IMR-90 (cell line): ENCODE data around the gene DOCK1. TPM values are rescaled to one million over a fixed set of nuclear protein-coding genes. Genes with fewer than 3 reads are reported as not detected.

Experiments
- ATAC-seq: fragments of 200-7000 bp; cut with Tn5 transposase; 2 replicates; pipeline ENCODE4 v1.9.1; 2020; ENCODE audit warnings: low read depth, mild to moderate bottlenecking, moderate library complexity
- BruUV-seq: library from RNA; stranded (reverse); fragments of 400-500 nt; replicated peaks from 2 replicates; lab custom pipeline; 2021; lab: Mats Ljungman, UMichigan
- CTCF ChIA-PET: fragments of 300-600 bp; formaldehyde crosslinking; extraction: SDS; loops from one replicate; lab custom pipeline; 2021; ENCODE audit warnings: antibody characterized with exemption; lab: Yijun Ruan, JAX
- POLR2A ChIA-PET: fragments of 300-600 bp; sonication (Branson Sonifier 250); formaldehyde crosslinking; loops from one replicate; lab custom pipeline; 2022; ENCODE audit warnings: antibody characterized with exemption; ENCODE audit not compliant: unreplicated experiment; lab: Charles Lee
- DNase-seq: peaks from one replicate; pipeline ENCODE4 v3.0.0; 2013
- H2AFZ ChIP-seq: replicated peaks from 2 replicates; pipeline ENCODE3; 2013; ENCODE audit warnings: low read length, mild to moderate bottlenecking; ENCODE audit not compliant: poor library complexity
- H2AK5ac ChIP-seq: 2 replicates; pipeline ENCODE4 v1.6.1; 2013; ENCODE audit warnings: low read depth, low read length, inconsistent platforms
- H2AK9ac ChIP-seq: replicated peaks from 2 replicates; pipeline ENCODE3; 2013; ENCODE audit warnings: mild to moderate bottlenecking, low read depth, low read length, moderate library complexity; ENCODE audit not compliant: poor library complexity
- H2BK120ac ChIP-seq: 2 replicates; pipeline ENCODE4 v1.6.1; 2013; ENCODE audit warnings: low read depth, low read length, inconsistent platforms
- H2BK15ac ChIP-seq: 3 replicates; pipeline ENCODE4 v1.6.1; 2013; ENCODE audit warnings: low read depth, low read length, inconsistent platforms
- H2BK20ac ChIP-seq: 2 replicates; pipeline ENCODE4 v1.6.1; 2013; ENCODE audit warnings: low read depth, mild to moderate bottlenecking, inconsistent platforms, low read length, moderate library complexity
- H2BK5ac ChIP-seq: 2 replicates; pipeline ENCODE4 v1.6.1; 2013; ENCODE audit warnings: mild to moderate bottlenecking, low read depth, low read length, inconsistent platforms; ENCODE audit not compliant: poor library complexity, severe bottlenecking
- H3K14ac ChIP-seq: replicated peaks from 2 replicates; pipeline ENCODE4 v1.6.1; 2013; ENCODE audit warnings: low read depth, low read length, inconsistent platforms
- H3K18ac ChIP-seq: 2 replicates; pipeline ENCODE4 v1.6.1; 2013; ENCODE audit warnings: low read depth, low read length, control low read depth
- H3K23ac ChIP-seq: 2 replicates; pipeline ENCODE4 v1.6.1; 2013; ENCODE audit warnings: low read depth, low read length, inconsistent platforms
- H3K27ac ChIP-seq: 2 replicates; pipeline ENCODE4 v1.5.1; 2013; ENCODE audit warnings: mild to moderate bottlenecking, control low read depth, low read length; ENCODE audit not compliant: insufficient read depth
- H3K27me3 ChIP-seq: 2 replicates; pipeline ENCODE4 v1.6.1; 2013; ENCODE audit warnings: low read length; ENCODE audit not compliant: control insufficient read depth, insufficient read depth
- H3K36me3 ChIP-seq: 2 replicates; pipeline ENCODE4 v1.6.1; 2013; ENCODE audit warnings: low read length, mixed read lengths; ENCODE audit not compliant: control insufficient read depth, insufficient read depth
- H3K4ac ChIP-seq: 2 replicates; pipeline ENCODE4 v1.6.1; 2013; ENCODE audit warnings: low read depth, low read length, inconsistent platforms
- H3K4me1 ChIP-seq: 2 replicates; pipeline ENCODE4 v1.6.1; 2013; ENCODE audit warnings: low read length, mixed read lengths; ENCODE audit not compliant: control insufficient read depth, insufficient read depth
- H3K4me2 ChIP-seq: 2 replicates; pipeline ENCODE4 v1.6.1; 2013; ENCODE audit warnings: low read depth, mild to moderate bottlenecking, control low read depth, low read length, moderate library complexity
- H3K4me3 ChIP-seq: 2 replicates; pipeline ENCODE4 v1.5.1; 2013; ENCODE audit warnings: low read depth, mild to moderate bottlenecking, control low read depth, low read length, moderate library complexity; ENCODE audit not compliant: insufficient read depth
- H3K56ac ChIP-seq: 2 replicates; pipeline ENCODE4 v1.6.1; 2013; ENCODE audit warnings: low read length, inconsistent platforms; ENCODE audit not compliant: insufficient read depth; ENCODE audit errors: extremely low read depth
- H3K79me1 ChIP-seq, 2 experiments: 2 replicates each; pipeline ENCODE4 v1.6.1; 2013; ENCODE audit warnings: low read length in 2 of 2, inconsistent platforms in 1 of 2, low read depth in 1 of 2
- H3K9ac ChIP-seq: 2 replicates; pipeline ENCODE4 v1.6.1; 2013; ENCODE audit warnings: low read depth, low read length, control low read depth
- H3K9me1 ChIP-seq: 2 replicates; pipeline ENCODE4 v1.6.1; 2013; ENCODE audit warnings: low read length, inconsistent platforms; ENCODE audit not compliant: insufficient read depth
- H3K9me3 ChIP-seq: 2 replicates; pipeline ENCODE4 v1.6.1; 2013; ENCODE audit warnings: low read length; ENCODE audit not compliant: control insufficient read depth, insufficient read depth
- H4K20me1 ChIP-seq: 2 replicates; pipeline ENCODE4 v1.6.1; 2013; ENCODE audit warnings: low read length, inconsistent platforms; ENCODE audit not compliant: insufficient read depth
- H4K5ac ChIP-seq: 2 replicates; pipeline ENCODE4 v1.6.1; 2013; ENCODE audit warnings: mild to moderate bottlenecking, low read depth, low read length, control low read depth
- H4K8ac ChIP-seq, 2 experiments: 2 replicates each; pipeline ENCODE4 v1.6.1; 2013; ENCODE audit warnings: low read depth in 2 of 2, low read length in 2 of 2, control low read depth in 1 of 2, inconsistent platforms in 1 of 2
- H4K91ac ChIP-seq: 2 replicates; pipeline ENCODE4 v1.6.1; 2013; ENCODE audit warnings: low read depth, low read length, inconsistent platforms; ENCODE audit not compliant: insufficient read depth
- BHLHE40 ChIP-seq: fragments of 150-350 bp; IDR thresholded peaks from 2 replicates; pipeline ENCODE4 v1.6.1; 2016; ENCODE audit warnings: mild to moderate bottlenecking, low read depth, low read length
- CEBPB ChIP-seq: IDR thresholded peaks from 2 replicates; pipeline ENCODE4 v1.6.1; 2012; ENCODE audit warnings: low read depth, low read length, improper control_type of control experiment
- CHD1 ChIP-seq: IDR thresholded peaks from 2 replicates; pipeline ENCODE4 v1.6.1; 2012; ENCODE audit warnings: low read depth, low read length, improper control_type of control experiment
- CTCF ChIP-seq: conservative IDR thresholded peaks from 2 replicates; pipeline ENCODE4 v1.5.1; 2012; ENCODE audit warnings: mild to moderate bottlenecking, low read depth, low read length, improper control_type of control experiment
- ELK1 ChIP-seq: fragments of 150-350 bp; IDR thresholded peaks from 2 replicates; pipeline ENCODE4 v1.6.1; 2016; ENCODE audit warnings: low read depth, mild to moderate bottlenecking, low read length, moderate library complexity, borderline replicate concordance
- FOS ChIP-seq: fragments of 150-350 bp; IDR thresholded peaks from 2 replicates; pipeline ENCODE4 v1.6.1; 2016; ENCODE audit warnings: low read depth, low read length
- MAFK ChIP-seq: IDR thresholded peaks from 2 replicates; pipeline ENCODE4 v1.6.1; 2012; ENCODE audit warnings: low read depth, low read length, improper control_type of control experiment
- MAZ ChIP-seq: IDR thresholded peaks from 2 replicates; pipeline ENCODE4 v1.6.1; 2012; ENCODE audit warnings: low read depth, mild to moderate bottlenecking, low read length, improper control_type of control experiment, moderate library complexity, borderline replicate concordance
- MXI1 ChIP-seq: IDR thresholded peaks from 2 replicates; pipeline ENCODE4 v1.6.1; 2012; ENCODE audit warnings: low read depth, mild to moderate bottlenecking, low read length, moderate library complexity, borderline replicate concordance
- NFE2L2 ChIP-seq: fragments of 150-350 bp; IDR thresholded peaks from 2 replicates; pipeline ENCODE4 v1.6.1; 2016; ENCODE audit warnings: low read depth, mild to moderate bottlenecking, low read length
- POLR2A ChIP-seq: IDR thresholded peaks from 2 replicates; pipeline ENCODE4 v1.6.1; 2012; ENCODE audit warnings: mild to moderate bottlenecking, low read depth, low read length
- RAD21 ChIP-seq: IDR thresholded peaks from 2 replicates; pipeline ENCODE4 v1.6.1; 2012; ENCODE audit warnings: low read length, improper control_type of control experiment
- RCOR1 ChIP-seq: IDR thresholded peaks from 2 replicates; pipeline ENCODE4 v1.6.1; 2012; ENCODE audit warnings: mild to moderate bottlenecking, low read length, improper control_type of control experiment; ENCODE audit not compliant: insufficient replicate concordance
- RFX5 ChIP-seq: IDR thresholded peaks from 2 replicates; pipeline ENCODE4 v1.8.0; 2012; ENCODE audit warnings: low read depth, mild to moderate bottlenecking, low read length, moderate library complexity
- SMC3 ChIP-seq: fragments of 150-350 bp; IDR thresholded peaks from 2 replicates; pipeline ENCODE4 v1.6.1; 2016; ENCODE audit warnings: low read depth, mild to moderate bottlenecking, antibody characterized with exemption, low read length, moderate library complexity
- USF2 ChIP-seq: fragments of 150-350 bp; IDR thresholded peaks from 2 replicates; pipeline ENCODE4 v1.6.1; 2017; ENCODE audit warnings: mild to moderate bottlenecking, antibody characterized with exemption, low read length, low read depth
- WGBS, 2 experiments: methylation state at CpG; one replicate each; pipeline versions ENCODE4 v1.1.5 to v1.1.7; 2013; ENCODE audit warnings: missing lambda C conversion rate in 2 of 2; ENCODE audit not compliant: insufficient read length in 1 of 2; ENCODE audit errors: extremely low coverage in 2 of 2; 5-methylcytosine and 5-hydroxymethylcytosine counted together
- dilution Hi-C: fragments of 300-500 bp; cut with HindIII; formaldehyde crosslinking; loops from one replicate; pipeline ENCODE4 v1.14.3; 2018; ENCODE audit warnings: low sequenced_read_pairs; ENCODE audit not compliant: unreplicated experiment
- in situ Hi-C: fragments of 300-500 bp; cut with MboI; formaldehyde crosslinking; loops from 3 replicates; pipeline ENCODE4 v1.14.3; 2019; ENCODE audit warnings: low sequenced_read_pairs, inconsistent platforms, mixed read lengths
- intact Hi-C: fragments of 100-400 bp; cut with micrococcal nuclease; formaldehyde crosslinking; loops from 2 replicates; pipeline ENCODE4 v1.10.0; 2022
- polyA plus RNA-seq, 3 experiments: library from polyadenylated mRNA; depleted of rRNA; stranded (reverse); fragments of >200 nt; gene quantifications; 2 replicates each; pipeline ENCODE4 v1.2.3, GENCODE V29; 2012; ENCODE audit warnings: low replicate concordance in 1 of 3
- total RNA-seq: library from RNA; depleted of rRNA; stranded (reverse); fragments of >200 nt; gene quantifications from 2 replicates; pipeline ENCODE4 v1.2.3, GENCODE V29; 2012

The DOCK1 gene
- total and polyA plus RNA-seq, 2 of the 4 experiments (the other 2 are of a cell fraction), result 28.2 to 71.0 TPM

GRCh38 chr10:127497685-127498084 is 592.5 kb downstream of the DOCK1 start:
- H3K79me1 ChIP-seq, result no peaks in the 10 kb centered on the region
- no peaks in the 10 kb centered on the region for H3K4me1 ChIP-seq
- H3K4ac ChIP-seq, result no peak overlapping the region
- no peak overlapping the region for H3K9ac ChIP-seq
- no peak overlapping the region for H2AFZ ChIP-seq
- H3K27ac ChIP-seq, result no peak overlapping the region
- no peak overlapping the region for H3K23ac ChIP-seq
- BruUV-seq, result no TSS peak
- H2BK5ac ChIP-seq, result no peak overlapping the region
- H3K4me2 ChIP-seq, result no peak overlapping the region
- ATAC-seq (no peak), DNase-seq (no peak)
- no peaks in the 10 kb centered on the region; the same call in 1 of the 2 replicates for H3K27me3 ChIP-seq
- no peak overlapping the region for H4K5ac ChIP-seq
- CTCF ChIA-PET, result interaction anchor here (0.6 kb wide), 1 partner anchor 38 kb away, joined by 3 read pairs; no protein-coding TSS in a partner anchor
- no peaks in the 10 kb centered on the region for H3K36me3 ChIP-seq
- no peak overlapping the region for H2AK9ac ChIP-seq
- H3K4me3 ChIP-seq, result no peak overlapping the region
- H2AK5ac ChIP-seq, result no peak overlapping the region
- no peak overlapping the region for H3K18ac ChIP-seq
- H3K9me1 ChIP-seq, result no peaks in the 10 kb centered on the region
- POLR2A ChIA-PET, result no interaction called here
- no CpG with 5 or more reads among the region's 10 CpGs for WGBS, 2 experiments
- no peak overlapping the region for H3K56ac ChIP-seq
- no peak overlapping the region for H3K14ac ChIP-seq
- TF ChIP-seq MAZ (no peak), RFX5 (no peak), USF2 (no peak), CEBPB (no peak), RCOR1 (no peak), NFE2L2 (no peak), BHLHE40 (no peak), ELK1 (no peak), POLR2A (no peak), RAD21 (no peak), CHD1 (no peak), MAFK (no peak), CTCF (no peak), SMC3 (no peak), MXI1 (no peak), FOS (no peak)
- no peak overlapping the region for H2BK120ac ChIP-seq
- H2BK15ac ChIP-seq, result no peak overlapping the region
- no peaks in the 10 kb centered on the region for H4K20me1 ChIP-seq
- in situ Hi-C loops (no loop called here), dilution Hi-C loops (no loop called here), intact Hi-C loops (loop anchor here (10.0 kb wide), 1 partner anchor 357 kb away; no protein-coding TSS in a partner anchor)
- H3K9me3 ChIP-seq, result no peaks in the 10 kb centered on the region; the same call in 1 of the 2 replicates
- no peak overlapping the region for H4K8ac ChIP-seq
- H2BK20ac ChIP-seq, result no peak overlapping the region
- H4K91ac ChIP-seq, result no peak overlapping the region
